8988T (cell line): ENCODE data around the gene SMPD1.
"Not testable (repeated sequence)": the region's sequence is repeated elsewhere in the genome, so short reads cannot be mapped to it uniquely, and the experiment has no call there.

Experiments used
- DNase-seq: peaks from one replicate; pipeline ENCODE4 v3.0.0; 2011

Gene SMPD1

DNA sequence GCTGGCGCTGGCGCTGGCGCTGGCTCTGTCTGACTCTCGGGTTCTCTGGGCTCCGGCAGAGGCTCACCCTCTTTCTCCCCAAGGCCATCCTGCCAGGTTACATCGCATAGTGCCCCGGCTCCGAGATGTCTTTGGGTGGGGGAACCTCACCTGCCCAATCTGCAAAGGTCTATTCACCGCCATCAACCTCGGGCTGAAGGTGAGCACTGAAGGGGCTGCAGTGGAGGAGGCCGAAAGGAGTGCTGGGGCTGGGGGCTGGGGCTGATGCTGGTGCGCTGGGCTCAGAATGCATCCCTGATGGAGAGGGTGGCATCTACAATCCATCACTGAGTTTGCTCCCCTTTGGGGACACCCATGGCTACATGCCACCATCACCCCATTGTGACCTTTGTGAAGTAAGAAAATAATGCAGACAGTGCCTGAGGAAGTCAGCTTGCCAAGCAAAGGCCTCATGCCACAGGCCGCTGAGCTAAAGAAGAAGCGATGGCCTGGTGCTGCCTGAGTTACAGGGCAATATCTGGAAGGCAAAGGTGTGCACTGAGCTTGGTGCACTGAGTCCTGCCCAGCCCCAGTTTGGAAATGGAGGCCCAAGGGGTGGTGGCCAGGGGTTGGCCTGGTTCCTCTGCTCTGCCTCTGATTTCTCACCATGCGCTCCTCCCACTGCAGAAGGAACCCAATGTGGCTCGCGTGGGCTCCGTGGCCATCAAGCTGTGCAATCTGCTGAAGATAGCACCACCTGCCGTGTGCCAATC lies 620 bp downstream of the SMPD1 start:
- DNase-seq: no peak

DNA sequence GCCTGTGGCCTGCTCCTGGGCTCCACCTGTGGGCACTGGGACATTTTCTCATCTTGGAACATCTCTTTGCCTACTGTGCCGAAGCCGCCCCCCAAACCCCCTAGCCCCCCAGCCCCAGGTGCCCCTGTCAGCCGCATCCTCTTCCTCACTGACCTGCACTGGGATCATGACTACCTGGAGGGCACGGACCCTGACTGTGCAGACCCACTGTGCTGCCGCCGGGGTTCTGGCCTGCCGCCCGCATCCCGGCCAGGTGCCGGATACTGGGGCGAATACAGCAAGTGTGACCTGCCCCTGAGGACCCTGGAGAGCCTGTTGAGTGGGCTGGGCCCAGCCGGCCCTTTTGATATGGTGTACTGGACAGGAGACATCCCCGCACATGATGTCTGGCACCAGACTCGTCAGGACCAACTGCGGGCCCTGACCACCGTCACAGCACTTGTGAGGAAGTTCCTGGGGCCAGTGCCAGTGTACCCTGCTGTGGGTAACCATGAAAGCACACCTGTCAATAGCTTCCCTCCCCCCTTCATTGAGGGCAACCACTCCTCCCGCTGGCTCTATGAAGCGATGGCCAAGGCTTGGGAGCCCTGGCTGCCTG lies 1.4 kb downstream of the SMPD1 start:
- DNase-seq: no peak

DNA sequence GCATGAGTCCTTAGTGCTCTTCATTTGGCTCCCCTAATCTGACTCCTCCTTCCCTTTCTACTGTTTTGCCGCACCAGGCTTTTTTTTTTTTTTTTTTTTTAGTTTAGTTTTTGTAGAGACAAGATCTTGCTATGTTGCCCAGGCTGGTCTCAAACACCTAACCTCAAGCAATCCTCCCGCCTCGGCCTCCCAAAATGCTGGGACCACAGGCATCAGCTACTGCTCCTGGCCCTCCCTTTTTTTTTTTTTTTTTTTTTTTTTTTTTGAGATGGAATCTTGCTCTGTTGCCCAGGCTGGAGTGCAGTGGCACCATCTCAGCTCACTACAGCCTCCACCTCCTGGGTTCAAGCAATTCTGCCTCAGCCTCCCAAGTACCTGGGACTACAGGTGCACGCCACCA lies 2.0 kb downstream of the SMPD1 start:
- DNase-seq: not testable (repeated sequence)

DNA sequence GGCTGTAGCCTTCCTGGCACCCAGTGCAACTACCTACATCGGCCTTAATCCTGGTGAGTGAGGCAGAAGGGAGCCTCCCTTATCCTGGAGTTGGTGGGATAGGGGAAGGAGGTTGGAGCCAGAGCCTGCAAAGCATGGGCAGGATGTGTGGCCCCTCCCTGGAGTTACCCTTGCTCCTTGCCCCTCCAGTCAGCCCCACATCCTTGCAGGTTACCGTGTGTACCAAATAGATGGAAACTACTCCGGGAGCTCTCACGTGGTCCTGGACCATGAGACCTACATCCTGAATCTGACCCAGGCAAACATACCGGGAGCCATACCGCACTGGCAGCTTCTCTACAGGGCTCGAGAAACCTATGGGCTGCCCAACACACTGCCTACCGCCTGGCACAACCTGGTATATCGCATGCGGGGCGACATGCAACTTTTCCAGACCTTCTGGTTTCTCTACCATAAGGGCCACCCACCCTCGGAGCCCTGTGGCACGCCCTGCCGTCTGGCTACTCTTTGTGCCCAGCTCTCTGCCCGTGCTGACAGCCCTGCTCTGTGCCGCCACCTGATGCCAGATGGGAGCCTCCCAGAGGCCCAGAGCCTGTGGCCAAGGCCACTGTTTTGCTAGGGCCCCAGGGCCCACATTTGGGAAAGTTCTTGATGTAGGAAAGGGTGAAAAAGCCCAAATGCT lies 3.9 kb downstream of the SMPD1 start:
- DNase-seq: no peak

DNA sequence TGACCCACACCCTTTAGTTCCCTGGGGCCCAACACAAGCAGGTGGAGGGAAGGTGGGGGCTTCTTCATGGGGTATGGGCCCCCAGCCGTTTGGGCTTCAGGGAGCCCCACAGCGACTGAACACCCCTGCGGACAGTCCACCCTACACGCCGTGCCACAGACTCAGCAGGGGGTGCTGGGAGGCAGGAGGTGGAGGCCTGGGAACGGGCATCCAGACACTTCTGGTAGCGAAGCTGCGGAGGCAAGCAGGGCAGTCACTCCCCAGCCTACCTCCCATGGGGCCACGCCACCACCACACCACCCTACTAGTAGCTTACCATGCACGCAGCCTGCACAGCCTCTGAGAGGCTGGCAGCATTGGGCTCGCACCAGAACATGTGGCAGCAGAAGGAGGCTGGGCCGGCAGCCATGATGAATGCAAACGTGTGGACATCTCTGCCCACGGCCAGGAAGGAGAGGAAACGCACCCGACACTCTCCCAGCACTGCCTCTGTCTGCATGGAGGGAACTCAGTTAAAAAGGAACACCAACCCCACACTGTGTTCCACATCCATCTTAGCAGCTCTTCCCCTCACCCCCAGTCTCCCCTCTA lies 5.3 kb downstream of the SMPD1 start:
- no peak for DNase-seq

DNA sequence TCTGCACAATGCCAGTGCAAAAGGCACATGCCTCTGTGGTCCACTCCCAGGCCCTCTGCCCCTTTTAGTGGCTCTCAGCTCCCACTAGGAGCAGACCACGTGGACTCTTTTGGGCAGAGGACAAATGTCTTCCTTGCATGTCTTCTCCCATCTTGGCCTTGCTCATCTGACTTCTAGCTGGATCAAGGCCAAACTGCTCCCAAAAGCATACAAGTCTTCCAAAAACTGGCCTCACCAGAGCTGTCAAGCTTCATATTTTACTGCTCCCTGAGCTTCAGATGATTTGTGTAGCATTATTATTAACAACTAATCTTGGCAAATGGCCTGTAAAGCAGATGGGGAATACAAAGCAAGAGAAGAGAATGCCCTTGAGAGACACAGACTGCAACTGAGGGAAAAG lies 6.9 kb downstream of the SMPD1 start:
- no peak for DNase-seq

DNA sequence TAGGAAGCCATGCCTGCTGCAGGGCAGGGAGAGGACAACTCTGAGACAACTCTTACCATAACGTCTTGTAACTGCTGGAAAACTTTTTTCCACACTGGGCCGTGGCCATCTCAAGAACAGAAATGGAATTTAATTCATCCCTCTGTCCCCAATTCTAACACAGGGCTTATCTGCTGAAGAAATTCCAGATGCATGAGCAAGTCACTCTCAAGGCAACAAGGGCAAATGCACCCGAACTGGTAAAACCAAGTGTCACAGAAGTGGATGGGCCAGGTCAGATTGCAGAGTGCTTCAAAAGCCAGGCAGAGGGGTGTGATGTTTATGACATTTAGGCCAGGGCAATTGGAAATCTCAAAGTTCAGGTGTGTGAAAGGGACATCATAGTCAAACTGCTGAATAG lies 7.4 kb downstream of the SMPD1 start:
- no peak for DNase-seq

DNA sequence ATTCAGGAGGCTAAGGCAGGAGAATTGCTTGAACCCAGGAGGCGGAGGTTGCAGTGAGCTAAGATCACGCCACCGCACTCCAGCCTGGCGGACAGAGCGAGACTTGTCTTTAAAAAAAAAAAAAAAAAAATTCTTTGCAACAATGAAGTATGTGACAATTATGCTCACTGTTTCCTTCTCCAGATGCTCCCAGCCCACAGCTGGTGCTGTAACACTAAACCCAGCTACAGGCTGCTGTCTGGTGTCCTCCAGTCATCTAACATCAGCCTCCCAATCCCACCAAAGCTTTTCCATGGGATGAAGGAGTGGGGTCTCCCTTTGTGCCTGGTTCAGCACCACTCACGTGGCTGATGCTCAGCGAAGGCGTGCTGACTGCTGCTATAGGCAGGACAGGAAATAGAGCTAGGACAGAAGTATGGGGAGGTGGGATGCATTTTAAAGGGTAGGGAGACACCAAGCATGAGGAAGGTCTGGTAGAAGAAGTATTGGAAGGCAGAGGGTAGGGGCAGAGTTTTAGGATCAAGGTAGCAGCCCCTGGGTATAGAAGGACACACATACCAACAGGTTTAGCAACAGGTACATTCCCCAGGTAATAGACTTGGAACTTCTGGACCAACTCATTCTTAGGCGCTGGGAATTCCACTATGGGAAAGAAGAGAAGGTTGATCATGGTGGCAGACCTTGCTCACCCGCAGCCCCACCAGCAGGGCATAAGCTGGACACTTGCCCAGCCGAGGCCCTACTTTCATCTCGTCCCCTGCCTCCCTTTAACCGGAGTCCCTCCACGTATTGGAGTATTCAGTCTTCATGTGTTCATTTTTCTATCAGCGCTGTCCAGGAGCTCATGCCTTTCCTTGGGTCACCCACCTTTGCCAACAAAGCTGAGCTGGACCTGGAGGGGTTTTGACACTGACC lies 10.4 kb downstream of the SMPD1 start:
- no peak for DNase-seq

DNA sequence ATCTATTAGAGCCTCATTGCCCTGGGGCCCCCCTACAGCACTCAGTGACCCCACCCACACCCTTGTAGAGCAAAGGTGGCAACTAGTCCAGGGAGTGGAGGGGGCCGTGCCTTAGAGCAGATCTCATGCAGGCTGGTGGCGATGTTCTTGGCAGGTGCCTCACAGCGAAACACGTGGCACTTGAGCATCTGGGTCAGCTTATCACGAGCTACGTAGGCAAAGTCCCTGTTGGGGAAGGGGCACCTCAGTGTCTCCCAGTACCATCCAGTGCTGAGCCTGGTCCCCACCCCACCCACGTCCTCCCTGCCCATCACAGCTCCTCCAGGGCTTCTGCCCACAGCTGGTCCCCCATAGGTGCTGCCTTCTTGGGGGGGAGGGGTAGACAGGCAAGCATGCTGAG lies 11.2 kb downstream of the SMPD1 start:
- no peak for DNase-seq

DNA sequence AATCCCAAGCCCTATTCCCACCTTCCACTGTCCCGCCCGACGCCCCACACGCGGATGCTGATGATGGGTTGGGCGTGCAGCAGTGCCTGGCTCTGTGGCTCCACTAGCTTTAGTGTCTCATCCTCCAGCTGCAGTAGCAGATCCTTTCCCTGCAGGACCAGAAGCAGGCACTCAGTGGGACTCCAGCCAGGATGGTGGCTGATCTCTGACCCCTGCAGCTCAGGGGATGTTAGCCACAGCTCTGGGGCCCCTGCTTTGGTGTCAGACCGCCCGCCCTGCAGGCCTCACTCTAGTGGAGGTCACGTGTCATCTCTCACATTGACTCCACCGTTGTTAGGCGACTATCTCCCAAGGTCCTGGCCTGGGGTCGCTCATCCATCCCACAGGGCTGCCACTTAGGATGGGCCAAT lies 11.8 kb downstream of the SMPD1 start:
- no peak for DNase-seq

DNA sequence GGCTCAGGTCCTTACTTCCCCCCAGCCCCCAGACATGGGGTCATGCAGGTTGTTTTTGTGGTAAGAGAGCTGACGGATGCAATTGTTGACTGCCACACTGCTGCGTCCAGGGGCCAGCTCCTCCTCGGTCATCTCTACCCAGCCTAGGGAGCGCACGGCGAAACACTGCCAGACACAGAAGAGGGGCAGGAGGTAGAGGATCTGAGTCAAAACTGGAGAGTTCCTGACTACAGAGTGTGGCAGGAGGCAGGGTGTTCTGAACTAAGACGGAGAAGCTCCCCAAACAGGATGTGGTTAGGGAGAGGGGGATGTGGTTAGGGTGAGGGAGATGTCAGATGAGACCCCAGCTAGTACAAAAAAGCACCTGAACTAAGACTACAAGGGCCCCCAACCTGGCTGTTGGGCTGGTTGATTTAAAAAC lies 12.3 kb downstream of the SMPD1 start:
- no peak for DNase-seq

DNA sequence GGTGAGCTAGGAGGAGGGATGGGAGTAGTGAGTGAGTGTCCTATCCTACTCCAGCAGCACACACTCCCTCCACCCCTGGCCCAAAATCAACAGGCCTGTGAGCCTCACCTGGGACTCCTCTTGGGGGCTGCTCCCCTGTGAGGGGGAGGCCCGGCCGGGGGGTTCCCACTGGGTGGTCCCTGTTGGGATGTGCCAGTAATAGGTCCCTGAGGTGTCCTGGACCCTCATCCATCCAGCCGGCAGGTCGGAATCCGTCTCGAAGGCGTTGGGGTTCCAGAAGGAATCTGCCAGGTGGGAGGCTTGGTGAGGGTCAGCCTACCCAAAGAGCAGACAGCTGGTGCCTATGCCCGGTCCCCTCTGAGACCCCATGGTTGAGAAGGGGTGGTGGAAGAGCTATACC lies 13.3 kb downstream of the SMPD1 start:
- no peak for DNase-seq

DNA sequence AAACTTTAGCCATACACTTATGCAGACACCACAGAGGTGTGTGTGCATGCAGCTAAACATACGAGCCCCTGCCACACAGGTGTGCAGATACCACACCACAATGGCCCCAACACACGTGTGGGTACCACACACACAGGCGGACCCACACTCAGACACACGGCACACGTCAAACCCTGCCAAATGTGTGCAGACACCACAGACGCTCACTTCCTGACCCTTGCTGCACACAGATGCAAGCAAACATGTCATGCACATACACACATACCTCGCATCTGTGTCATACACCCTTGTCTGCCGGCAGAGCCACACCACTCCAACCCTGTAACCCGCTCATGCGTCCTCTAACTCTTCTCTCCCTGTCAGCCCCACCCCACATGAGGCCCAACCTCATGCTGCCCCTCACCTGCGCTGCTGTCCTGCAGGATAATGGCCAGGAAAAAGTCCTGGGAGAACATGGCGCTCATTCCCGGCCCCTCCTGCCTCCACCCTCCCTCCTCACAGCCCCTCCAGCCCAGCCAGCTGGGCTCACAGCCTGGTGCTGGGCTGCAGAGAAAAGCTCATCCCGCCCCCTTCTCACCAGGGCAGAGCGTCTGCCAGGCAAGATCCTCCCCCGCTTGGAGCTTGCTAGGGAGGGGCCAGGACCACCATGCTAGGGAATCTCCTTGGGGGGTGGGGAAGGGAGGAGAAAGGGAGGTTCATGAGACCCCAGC lies 14.2 kb downstream of the SMPD1 start:
- DNase-seq: no peak

DNA sequence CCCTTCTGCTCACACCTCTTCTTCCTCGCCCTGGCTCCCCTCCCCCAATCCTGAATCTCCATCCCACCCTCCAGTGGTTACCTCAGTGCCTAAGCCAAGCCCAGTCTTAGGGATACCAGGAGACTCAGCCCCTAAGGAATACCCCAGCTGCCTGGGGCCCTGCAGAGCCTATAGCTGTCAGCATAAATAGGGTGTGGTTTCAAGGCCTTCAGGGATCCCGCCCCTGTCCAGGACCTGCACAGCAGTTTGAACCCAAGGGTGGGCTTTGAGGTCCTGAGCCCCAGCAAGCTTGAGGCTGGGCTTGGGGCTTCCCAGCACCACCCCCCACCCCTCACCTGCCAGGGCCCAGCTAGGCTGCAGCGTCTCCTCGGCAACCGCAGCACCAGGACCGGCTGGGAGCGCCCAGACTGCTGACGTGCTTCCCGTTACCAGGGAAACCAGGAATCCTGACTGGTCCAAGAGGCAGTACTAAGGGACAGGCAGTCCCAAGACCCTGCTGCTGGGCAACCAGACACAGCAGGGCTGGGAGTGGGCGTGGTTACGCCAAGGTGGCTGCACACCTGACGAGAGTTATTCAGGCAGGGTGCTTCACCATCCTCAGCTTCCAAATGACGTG lies 14.9 kb downstream of the SMPD1 start:
- no peak for DNase-seq

DNA sequence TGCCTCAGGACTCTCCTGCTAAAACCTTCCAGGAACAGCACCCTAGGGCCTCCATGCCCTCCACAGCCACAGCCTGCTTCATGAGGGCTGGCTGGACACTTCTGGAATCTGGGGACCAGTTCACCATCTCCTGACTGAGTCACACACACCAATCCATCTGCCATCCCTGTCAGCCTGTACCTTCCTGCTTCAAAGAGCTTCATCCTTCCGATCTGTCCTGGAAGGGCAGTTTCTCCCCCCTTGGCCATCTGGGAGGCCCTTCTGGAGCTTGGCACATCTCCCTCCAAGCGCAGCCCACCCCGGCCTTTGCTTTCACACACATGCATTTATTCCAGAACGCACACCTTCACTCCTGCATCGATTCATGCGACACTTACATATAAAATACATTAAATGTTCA lies 15.6 kb downstream of the SMPD1 start:
- DNase-seq: no peak

DNA sequence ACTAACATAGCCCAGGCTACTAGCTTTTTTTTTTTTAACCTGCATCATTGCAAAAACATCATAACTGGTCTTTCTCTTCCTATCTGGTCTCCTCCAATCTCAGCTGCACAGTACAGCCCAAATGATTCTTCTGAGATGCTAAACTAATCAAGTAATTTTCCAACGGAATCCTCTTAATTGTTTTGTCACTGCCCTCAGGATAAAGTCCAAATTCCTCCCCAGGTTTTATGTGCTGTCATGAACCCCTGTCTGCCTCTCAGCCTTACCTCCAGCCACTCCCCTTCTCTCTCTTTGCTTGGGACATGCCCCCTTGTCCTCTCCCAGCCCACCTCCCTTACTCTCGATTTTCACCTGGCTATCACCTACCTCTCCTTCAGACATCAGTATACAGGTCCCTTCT lies 16.1 kb downstream of the SMPD1 start:
- no peak for DNase-seq

DNA sequence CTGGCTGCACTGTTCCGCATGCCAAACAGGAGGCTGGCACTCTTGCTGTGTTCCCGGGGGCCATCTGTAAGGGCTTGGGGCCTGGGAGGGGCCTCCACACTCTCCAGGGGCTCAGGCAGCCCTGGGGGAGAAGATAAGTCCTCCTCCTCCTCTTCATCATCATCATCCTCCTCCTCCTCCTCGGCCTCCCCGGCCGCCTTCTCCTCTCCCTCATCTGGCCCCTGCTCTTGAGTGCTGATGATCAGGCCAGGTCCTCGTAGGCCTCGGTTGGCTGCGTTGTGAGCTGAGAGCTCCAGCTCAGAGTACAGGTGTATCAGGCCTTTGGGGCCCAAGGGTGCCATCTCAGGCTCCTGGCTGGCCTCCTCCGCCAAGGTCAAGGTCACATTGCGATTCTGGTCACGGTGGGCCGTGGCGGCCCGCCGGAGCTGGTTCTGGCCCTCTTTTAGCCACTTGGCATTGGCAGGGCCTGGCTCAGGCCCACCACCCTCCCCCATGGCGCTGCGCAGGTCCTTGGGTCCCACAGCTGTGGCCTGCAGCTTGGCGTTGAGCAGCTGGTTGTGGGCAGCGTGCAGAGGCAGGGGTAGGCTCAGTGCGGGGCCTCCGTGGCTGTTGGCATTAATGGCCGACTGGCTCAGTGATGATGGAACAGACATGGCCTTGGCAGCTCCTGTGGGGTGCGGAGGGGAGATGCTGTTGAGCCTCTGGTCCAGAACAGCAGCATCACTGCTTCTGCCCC lies 20.6 kb downstream of the SMPD1 start:
- DNase-seq: no peak

DNA sequence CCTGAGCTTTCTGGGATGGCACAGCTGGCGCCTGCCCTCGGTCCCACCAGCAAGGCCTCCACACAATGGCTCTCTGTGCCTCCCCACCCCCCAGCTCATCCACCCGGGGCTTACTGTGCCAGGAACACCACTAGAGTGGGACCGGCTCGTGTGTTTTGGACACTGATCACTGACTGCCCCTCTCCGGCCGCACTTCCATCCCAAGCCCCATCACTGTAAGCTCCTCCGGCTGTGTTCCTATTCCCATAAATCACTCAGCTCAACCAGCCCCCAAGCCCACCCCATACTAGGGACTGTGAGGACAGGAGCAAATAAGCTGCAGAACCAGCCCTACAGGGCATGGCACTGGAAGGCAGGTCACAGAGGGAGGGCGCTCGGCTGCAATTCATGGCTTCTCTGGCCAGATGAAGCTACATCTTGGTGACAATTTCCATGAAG lies 21.3 kb downstream of the SMPD1 start:
- DNase-seq: no peak

DNA sequence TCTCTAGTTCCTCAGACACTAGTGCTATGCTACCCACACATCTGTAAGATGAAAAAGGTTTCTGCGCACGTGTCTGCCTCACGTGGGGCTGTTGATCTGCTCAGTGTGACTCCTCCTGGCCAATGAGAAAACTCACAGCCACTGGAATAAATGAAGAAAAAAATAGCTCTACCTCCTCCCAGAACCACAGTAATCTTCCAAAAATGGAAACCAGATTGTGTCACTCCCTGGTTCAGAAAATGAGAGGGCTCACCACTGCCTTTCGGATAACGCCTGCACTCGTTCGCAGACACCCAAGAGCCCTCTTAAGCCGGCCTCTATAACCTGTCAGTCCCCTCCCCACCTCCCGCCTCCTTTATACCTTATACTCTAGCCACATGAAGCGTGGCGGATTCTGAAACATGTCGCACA lies 23.5 kb downstream of the SMPD1 start:
- no peak for DNase-seq

DNA sequence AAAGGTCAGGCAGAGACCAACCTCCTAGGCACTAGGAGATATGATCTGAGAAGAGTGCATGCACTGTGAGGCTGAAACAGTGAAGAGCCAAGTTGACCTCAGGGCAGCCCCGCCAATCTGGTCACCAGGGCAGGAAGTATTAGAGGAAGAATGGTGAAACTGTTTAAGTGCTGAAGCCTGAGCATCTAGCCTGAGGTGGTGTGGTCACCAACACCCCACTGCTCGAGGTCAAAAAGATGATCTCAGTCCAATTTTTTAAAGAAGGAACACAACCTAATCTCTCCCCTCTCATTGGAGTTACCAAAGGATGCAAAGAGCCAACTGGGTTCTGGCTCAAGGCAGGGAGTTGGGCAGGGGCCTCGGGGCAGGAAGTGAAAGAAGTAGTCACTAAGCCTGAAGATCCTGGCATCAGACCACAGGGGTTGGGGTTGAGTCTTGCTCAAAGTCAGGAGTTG lies 24.6 kb downstream of the SMPD1 start:
- no peak for DNase-seq

DNA sequence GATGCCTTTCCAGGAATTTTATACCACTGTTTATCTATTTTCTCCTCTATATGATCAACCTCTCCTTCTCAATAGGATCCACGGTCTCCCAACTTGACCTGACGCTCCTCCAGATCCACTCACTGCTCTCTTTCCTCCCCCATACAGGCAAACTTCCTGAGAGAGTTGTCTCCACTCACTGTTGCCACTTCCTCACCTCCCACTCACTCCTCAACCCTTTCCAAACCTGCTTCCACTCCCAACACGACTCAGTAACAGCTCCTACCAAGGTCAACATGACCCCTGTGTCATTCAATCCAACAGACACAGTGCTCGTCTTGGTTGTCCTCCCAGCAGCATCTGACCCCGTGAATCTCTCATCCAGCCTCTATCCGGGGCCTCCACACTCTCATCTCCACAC lies 25.5 kb downstream of the SMPD1 start:
- no peak for DNase-seq
